Tongue (tissue), 2 donors: ENCODE measurements around the gene TEAD1. TPM values are rescaled to one million over a fixed set of nuclear protein-coding genes. Genes with fewer than 3 reads are reported as not detected.

ENCODE experiments used
- DNase-seq: peaks from one replicate; pipeline ENCODE4 v3.0.0-alpha.2; 2015
- total RNA-seq: library from RNA; depleted of rRNA; stranded (reverse); fragments of >200 nt; gene quantifications from one replicate; pipeline ENCODE4 v1.2.3, GENCODE V29; 2014

The TEAD1 gene
- total RNA-seq, 1 donor from 2014 or later = 131 TPM

- no peak for DNase-seq
Measured at GRCh38 chr11:12686246-12687060, 12.2 kb downstream of the TEAD1 start.

DNA sequence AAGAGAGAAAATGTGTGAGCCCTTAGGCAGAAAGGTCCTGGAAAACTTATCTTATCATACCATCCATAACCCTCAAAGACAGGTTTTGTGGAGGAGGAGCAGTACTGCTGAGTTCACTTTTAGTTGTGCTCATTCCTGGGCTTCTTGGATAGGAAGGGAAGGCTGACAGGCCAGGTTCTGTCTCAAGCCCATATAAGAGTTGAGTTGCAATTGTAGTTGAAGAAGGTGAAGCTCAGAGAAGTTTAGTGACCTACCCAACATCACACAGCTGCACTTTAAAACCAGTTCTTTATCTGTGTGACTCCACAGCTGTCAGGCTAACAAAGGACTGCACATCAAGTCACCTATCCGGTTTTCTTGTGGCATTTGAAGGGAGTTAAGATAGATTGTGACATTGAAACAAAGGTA, 13.0 kb downstream of the TEAD1 start:
- DNase-seq = no peak

DNA sequence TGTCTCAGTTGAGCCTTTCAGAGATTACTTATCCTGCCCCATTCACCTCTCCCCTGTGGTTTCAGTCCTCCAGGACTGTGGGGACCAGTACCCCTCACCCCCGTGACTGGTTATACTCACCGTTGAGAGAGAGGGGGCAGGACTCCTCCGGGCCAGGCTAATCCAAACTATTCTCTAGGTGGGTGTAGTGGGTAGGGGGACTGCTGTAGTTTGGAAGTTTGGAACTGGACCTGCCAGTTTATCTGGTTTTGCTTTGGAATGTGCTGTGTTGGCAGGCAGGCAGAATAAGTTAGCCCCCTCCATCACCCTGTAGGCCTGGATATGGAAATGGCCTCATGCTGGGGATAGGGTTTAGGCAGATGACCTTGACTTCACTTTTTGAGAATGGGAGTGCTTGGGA, 13.5 kb downstream of the TEAD1 start:
- no peak for DNase-seq

DNA sequence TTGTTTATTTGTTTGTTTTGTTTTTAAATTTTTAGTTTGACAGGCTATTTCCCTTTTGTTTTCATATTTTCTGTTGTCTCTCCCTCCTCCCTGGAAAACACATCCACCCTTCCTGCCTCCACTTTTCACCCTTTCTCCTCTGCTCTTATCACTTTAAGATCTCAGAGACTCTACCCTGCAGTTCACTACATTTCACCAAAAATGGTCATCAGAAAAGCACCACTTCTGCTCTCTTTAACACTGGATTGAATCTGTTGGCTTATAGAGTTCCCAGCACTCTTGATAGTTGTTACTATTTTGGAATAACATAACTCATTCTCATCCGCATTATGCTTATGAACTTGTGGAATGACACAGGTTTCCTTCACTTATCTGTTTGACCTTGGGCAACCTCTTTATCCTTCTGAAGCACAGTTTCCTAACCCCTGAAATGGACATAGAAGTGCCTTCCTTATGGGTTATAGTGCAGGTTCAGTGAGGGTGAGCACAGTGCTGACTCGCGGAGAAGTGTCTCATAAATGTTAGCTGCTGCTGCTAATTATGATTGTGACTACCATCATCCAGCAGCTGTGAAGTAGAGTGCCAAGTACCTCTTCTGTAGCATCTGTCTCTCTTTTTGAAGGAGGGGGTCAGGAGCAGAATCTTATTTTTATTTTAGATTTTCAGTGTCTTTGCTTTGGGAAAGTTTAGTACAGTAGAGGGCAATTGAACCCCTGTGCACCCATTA, 15.0 kb downstream of the TEAD1 start:
- peak; percentile 59 for DNase-seq

DNA sequence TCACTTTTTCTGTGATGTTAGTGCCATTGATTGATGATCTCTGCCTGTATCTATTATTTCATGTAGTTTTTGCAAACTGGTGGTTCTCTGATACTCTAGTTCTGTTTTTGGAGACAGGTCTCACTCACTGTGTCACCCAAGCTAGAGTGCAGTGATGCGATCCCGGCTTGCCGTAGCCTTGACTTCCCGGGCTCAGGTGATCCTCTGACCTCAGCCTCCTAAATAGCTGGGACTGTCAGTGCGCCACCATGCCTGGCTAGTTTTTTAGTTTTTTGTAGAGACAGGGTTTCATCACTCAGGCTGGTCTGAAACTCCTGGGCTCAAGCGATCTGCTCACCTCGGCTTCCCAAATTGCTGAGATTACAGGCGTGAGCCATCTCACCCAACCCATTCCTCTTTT, 16.4 kb downstream of the TEAD1 start:
- no peak for DNase-seq

DNA sequence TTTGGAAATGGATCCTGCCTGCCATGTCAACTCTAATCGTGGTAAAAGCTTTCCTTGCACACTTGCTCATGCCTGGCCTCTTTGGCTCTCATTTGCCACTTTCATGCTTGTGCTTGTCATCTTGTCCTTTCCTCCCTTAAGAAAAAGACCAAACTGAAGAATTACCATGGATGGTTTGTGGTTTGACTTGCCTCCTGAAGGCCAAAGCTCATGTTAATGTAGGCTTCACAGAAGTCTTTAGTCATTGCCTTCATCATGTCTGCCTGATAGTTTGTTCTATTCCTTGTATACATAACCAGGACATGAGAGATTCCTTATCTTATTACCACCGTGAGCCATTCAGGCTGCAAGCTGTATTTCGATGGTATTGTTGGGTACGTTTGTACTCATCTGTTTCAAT, 17.3 kb downstream of the TEAD1 start:
- no peak for DNase-seq

DNA sequence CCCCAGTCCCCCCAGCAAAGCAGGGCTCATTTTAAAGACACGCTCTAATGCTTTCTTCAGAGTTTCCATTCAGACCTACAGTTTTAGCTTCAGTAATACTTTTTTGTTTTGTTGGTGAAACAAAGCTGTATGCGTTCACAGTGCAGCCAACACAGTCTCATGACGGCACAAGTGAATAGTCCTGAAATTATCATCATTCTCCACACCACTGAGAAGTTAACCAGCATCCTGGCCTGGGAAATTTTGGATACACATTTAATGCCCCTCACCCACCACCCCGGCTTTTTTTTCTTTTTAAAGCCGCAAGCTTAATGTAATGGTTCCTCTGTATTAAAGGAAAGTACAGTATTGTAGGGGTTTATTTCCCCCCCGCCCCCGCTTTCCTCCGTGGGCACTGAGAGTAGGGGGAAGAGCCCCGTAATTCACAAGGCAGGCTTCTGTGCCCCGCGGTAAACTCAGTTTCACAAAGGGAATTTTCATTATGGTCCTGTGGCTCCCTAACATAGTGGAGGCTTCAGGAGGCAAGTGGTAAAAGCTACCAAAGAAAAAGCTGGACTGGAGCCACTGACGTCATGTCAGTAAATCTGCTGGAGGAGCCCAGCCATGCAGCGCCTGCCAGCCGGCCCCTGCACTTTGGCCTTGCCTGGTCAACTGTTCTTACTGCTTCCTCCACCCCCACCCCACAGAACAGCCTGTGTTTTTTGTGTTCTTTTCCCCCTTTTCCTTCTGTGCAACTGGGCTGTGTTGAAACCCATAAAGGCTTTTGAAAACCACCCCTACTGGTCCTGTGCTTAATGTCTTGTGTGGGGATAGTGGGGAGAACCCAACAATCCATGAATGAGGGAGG, 18.2 kb downstream of the TEAD1 start:
- DNase-seq = peak; percentile 93

GRCh38 chr11:12693094-12693478, 18.9 kb downstream of the TEAD1 start:
- DNase-seq = no peak

- DNase-seq = peak; percentile 86
Measured at GRCh38 chr11:12693479-12694182, 19.4 kb downstream of the TEAD1 start.

DNA sequence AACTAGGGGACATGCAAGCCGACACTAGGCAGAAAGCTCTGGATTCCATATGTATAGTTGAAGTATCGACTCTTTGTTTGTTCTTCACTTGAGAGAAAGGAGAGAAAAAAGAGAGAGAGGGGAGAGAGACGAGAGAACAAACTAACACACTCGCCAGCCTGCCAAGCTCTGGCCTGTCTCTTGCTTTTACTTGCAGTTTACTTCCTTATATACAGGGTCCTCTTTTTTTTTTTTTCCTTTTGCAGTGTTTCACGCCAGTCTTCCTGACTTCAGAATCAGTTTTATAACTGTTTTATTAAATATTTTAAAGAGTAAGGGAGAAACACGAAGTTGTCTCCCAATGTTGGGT, 19.9 kb downstream of the TEAD1 start:
- DNase-seq = no peak

DNA sequence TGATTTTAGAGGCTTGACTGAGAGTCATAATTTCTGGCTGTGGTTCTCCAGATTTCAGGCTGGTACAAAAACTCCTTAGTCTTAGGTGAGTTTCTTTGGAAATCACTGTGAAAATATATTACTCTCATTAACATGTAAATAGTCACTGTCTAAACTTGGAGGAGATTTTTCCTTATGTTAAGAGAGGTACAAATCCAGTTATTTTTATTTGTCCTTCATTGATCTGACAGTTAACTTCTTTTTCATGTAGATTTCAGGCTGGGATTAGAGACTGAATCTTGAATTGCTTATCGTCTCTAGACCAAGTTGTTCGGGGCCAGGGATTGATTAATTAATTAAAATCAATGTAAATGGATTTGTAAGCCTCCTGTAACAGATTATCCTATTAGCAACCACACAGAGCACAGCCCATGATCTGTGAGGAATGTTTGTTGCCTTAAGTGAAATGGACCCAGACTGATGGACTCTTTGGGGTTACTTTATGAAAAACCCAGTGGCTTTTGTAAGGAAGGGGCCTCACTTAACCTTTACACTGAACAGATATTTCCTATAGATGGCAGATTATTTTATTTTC, 21.1 kb downstream of the TEAD1 start:
- DNase-seq = no peak

DNA sequence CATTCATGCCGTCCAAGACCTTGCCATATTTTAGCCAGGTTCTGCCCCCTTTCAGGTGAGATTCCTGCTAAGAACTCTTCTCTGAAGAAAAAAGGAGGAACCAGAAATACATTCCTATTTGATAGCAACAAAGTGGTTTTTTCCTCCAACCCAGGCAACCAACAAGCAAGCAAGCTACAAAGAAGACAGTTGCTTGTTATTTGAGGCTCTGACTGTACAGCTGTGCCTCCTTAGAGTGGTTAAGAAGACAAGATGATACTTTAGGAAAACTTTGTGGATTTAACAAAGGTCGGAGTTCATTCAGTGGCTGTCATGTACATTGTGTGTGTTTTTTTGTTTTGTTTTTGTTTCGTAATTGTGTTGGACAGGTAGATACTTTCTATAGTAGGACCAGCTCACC, 21.7 kb downstream of the TEAD1 start:
- DNase-seq = peak; percentile 55

DNA sequence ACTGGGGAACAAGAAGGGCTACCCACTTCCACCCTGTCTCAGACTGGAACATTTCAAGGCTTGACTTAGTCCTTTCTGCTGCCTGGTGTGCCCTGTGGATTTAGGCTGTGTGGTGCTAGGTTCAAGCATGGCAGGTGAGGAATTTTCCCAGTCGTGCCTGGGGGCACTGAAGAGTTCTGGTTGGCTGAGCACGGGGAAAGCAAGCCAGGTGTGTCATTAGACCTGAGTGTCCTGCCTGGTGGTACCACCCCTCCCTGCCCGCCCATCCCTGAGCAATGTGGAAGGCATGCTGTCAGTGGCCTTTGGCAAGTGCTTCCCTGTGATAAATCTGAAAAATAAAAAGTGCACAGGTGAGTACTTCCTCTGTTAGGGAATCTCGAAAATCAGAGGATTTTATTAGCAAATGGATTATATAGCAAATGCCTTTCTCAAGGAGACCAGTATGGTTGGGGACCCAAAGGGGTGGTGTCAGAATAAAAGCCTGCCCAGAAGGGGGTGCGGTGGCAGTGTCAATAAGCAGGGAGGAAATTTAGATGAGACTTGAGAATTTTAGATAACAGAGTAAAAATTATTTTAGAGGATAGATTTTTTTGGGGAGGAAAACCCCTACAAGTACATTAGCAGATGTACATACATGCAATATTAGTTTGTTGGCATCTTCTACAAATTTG, 22.8 kb downstream of the TEAD1 start:
- no peak for DNase-seq

DNA sequence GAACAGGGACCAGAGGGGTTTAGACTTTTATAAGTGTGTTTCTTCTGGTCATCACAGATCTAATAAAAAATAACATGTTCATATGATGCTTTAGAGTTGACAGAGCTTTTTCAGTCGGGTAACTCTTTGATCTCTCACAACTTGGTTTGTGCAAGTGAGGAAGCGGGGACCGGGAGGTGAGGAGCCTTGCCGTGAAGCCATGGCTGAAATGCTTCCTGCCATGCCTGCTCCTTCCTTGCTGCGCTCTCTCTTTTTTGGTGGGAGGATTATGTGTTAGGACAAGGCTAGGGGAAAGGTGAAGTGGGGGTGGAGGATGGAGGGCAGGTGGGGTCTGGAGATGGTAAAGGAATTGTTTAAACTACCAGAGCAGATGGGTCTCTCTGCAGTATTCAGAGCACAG, 23.8 kb downstream of the TEAD1 start:
- no peak for DNase-seq

DNA sequence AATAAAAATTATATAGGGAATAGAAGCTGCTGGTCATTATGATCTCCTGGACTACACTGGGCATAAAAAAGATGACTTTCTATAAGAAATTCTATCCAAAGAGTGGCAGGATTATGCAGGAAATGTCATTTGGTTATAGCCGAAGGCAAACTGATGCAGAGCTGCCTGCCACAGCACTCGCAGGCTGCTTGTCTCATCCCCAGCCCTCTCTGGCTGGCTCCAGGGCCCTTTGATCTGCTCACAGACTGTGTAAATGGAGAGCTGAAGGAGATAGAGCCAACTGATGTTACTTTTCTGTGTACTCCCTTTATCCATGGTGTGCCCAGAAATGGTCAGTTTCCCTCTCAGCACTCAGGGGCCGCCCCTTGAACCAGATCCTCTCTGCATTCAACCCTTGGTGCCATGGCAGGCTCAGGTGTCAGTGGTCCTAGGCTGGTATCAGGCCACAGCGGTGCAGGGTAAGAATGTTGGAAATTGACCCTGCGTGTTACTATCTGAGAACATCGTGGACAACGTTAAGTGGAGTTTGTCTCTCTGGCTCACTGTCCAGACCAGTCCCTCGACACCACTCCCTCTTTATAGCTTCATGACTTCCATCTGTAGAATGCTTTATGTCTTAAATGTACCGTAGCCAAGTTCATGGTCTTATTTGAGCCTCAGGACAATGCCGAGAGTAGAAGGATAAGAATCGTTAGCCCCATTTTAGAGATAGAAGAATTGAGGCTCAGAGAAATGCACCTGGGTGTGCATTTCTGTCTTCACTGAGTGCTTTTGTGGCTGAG, 27.8 kb downstream of the TEAD1 start:
- DNase-seq = no peak

DNA sequence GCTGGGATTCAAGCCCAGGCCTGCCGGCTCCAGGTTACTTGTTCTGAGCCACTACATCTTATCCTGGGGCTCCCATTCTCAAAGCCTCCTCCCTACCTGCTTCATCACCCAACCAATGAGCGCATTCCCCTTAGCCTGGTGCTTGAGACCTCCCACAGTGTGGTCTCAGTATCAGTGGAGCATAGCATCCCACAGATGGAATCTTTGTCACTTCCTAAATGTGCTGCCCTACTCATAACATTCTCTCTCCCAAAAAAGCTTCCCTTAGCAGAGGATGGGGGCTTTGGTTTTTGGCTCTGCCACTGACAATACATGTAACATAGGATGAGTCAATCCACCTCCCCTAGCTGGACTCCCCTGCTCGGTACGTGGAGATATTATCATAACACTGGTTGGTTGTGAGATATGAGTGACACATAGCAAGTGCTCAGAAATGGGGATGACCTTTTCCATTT, 28.8 kb downstream of the TEAD1 start:
- no peak for DNase-seq

DNA sequence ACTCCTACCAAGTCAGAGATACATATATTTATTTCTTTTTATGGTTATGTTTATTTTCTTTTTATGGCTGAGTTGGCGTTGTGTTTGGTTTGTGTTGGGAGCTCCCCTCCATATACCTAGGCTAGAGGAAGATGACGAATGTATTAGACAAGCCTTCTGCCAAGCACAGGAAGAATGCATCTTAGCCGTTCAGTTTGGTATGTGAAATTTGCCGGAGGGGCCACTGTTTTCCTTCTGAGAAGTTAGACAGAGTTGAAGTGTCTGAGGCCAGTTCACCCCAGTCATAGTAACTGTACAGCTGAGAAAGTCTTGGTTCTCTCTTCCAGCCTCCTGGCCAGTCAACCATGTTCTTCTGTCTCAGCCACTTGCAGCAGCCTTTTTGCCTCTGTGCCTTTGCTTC, 29.8 kb downstream of the TEAD1 start:
- DNase-seq = no peak

DNA sequence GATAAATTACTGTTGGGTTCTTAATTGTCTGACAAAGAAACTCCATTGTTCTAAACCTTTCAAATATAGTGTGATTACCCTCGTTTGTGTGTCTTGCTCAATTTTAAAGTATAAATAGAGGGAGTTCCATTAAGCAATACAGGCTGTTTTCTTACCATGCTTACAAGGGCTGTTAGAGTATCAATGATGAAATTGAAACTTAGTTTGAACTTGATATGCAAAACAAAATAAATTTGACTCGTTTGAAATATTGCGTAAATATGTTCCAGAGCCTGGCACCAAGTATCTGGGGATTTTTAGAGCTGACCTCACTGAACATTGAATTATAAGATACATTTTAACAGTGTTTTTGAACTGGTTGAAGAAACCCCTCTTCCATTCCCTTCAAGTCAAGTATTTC, 31.7 kb downstream of the TEAD1 start:
- no peak for DNase-seq

DNA sequence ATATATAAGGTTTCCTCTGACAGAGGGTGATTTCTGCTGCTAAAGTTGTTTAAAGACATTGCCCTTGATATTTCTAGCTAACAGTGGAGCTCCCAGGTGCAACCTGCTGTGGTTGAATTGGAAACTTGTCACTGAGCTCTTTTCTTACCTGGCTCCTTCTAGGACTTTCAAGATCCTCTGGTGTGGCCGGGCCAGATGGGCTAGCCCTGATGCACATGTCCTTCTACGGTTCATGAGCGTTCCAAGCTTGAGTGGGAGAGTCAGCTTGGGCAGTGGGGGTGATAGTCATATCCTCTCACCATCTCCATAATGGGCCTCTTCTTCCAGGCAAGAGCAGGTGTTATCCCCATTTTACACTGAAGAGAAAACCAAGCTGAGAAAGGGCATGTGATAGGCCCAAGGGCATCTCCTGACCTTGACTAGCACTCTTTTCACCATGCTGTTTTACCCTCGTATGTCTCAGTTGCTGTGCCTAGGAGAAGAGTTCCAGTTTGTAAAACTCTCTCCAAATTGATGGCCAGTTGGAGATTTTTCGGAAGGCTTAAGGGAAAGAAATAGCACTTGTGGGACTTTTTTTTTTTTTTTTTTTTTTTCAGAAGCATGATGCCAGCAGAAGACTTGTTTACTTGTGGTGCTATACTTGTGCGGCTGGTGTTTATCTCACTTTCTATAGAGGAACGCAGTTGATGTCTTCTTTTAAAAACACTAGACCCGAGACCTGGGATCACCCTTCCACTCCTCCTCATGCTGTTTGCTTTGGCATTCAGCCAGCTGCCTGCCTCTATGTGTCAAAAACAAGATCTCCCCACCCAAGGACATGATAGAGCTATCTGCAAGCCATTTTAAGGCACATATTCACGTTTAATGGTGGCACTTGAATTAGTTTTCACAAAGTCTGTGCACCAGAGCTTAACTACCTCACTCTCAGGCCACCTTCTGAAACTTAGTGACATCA, 32.6 kb downstream of the TEAD1 start:
- peak; percentile 43 for DNase-seq
